Brain microvascular endothelial cell (primary cell): ENCODE data around the gene UPF1.
A peak's percentile ranks its signal among the peaks of the same experiment; 100 is the strongest.

Experiments used
- DNase-seq: peaks from one replicate; pipeline ENCODE4 v3.0.0-alpha.2; 2020
- H3K27ac ChIP-seq: fragments of 250-450 bp; sonication (Bioruptor Pico); 2 replicates; pipeline ENCODE4 v1.5.1; 2020; ENCODE audit warnings: mild to moderate bottlenecking, moderate library complexity
- H3K27me3 ChIP-seq: fragments of 250-450 bp; sonication (Bioruptor Pico); replicated peaks from 2 replicates; pipeline ENCODE4 v1.5.1; 2020; ENCODE audit warnings: mild to moderate bottlenecking
- H3K36me3 ChIP-seq: fragments of 250-450 bp; sonication (Bioruptor Pico); replicated peaks from 2 replicates; pipeline ENCODE4 v1.5.1; 2020; ENCODE audit warnings: mild to moderate bottlenecking
- H3K4me3 ChIP-seq: 2 replicates; pipeline ENCODE4 v1.5.1; 2011; ENCODE audit warnings: low read depth, mild to moderate bottlenecking, control low read depth, low read length, moderate library complexity
- CTCF ChIP-seq: IDR thresholded peaks from 2 replicates; pipeline ENCODE4 v1.5.1; 2011; ENCODE audit warnings: low read depth, mild to moderate bottlenecking, moderate library complexity, low read length, control low read depth, inconsistent platforms; ENCODE audit errors: missing control alignments
- in situ Hi-C: cut with HindIII; loops from 2 replicates; pipeline ENCODE4 v1.10.0; 2017; ENCODE audit warnings: low sequenced_read_pairs, low pct_ligation_motif_present

UPF1 gene

GRCh38 chr19:18840288-18841267 is 8.8 kb downstream of the UPF1 start:
- H3K27me3 ChIP-seq, result no peaks in the 10 kb centered on the region
- H3K36me3 ChIP-seq, result peaks cover 3% of the 10 kb centered on the region
- H3K27ac ChIP-seq, result no peak overlapping the region
- in situ Hi-C loops, result no loop called here
- DNase-seq, result no peak
- no peak for TF ChIP-seq CTCF
- H3K4me3 ChIP-seq, result no peak overlapping the region

GRCh38 chr19:18841400-18841799 is 9.6 kb downstream of the UPF1 start:
- Histone ChIP-seq H3K4me3 (no peak overlapping the region), H3K27ac (no peak overlapping the region), H3K27me3 (no peaks in the 10 kb centered on the region), H3K36me3 (peaks cover 2% of the 10 kb centered on the region)
- DNase-seq, result no peak
- in situ Hi-C loops, result no loop called here
- no peak for TF ChIP-seq CTCF

- H3K27me3 ChIP-seq, result no peaks in the 10 kb centered on the region
- no peak overlapping the region for H3K4me3 ChIP-seq
- no peak for TF ChIP-seq CTCF
- peaks cover 2% of the 10 kb centered on the region for H3K36me3 ChIP-seq
- DNase-seq, result no peak
- no peak overlapping the region for H3K27ac ChIP-seq
- in situ Hi-C loops, result no loop called here
These were observed 10.4 kb downstream of the UPF1 start for GRCh38 chr19:18842166-18842565.

GRCh38 chr19:18843960-18844359 is 12.2 kb downstream of the UPF1 start:
- Histone ChIP-seq H3K27me3 (no peaks in the 10 kb centered on the region), H3K4me3 (no peak overlapping the region), H3K27ac (peak overlapping the region; percentile 45), H3K36me3 (peaks cover 6% of the 10 kb centered on the region)
- DNase-seq, result peak; percentile 23
- no peak for TF ChIP-seq CTCF
- in situ Hi-C loops, result no loop called here

- Histone ChIP-seq H3K27ac (no peak overlapping the region), H3K4me3 (no peak overlapping the region), H3K27me3 (no peaks in the 10 kb centered on the region), H3K36me3 (peaks cover 10% of the 10 kb centered on the region)
- DNase-seq, result no peak
- in situ Hi-C loops, result no loop called here
- TF ChIP-seq CTCF, result no peak
These were observed 13.1 kb downstream of the UPF1 start for GRCh38 chr19:18844806-18845329.
